ENCODE data around the gene KCNMB2.

GRCh38 chr3:178739720-178740119 lies 203.5 kb downstream of the KCNMB2 start:
- TF ChIP-seq FOXM1 (IDR thresholded peaks at IDR 0.05; ENCODE audit: borderline replicate concordance): no peak
- TF ChIP-seq TARDBP (IDR thresholded peaks at IDR 0.05): no peak
- no peak for TF ChIP-seq ARNT (IDR thresholded peaks at IDR 0.05)
- TF ChIP-seq BHLHE40 (IDR thresholded peaks at IDR 0.05; ENCODE audit: borderline replicate concordance): no peak
- no peak for TF ChIP-seq L3MBTL2 (conservative IDR thresholded peaks at IDR 0.05)
- TF ChIP-seq PKNOX1 (IDR thresholded peaks at IDR 0.05): no peak
- TF ChIP-seq SUZ12 (IDR thresholded peaks at IDR 0.05): no peak
- TF ChIP-seq FOXA1 (IDR thresholded peaks at IDR 0.05): no peak

Measured in HEK293T (cell line).